CMK (cell line): ENCODE results near the gene IQCB1.
A peak's percentile ranks its signal among the peaks of the same experiment; 100 is the strongest.
"Not testable (repeated sequence)": the region's sequence is repeated elsewhere in the genome, so short reads cannot be mapped to it uniquely, and the experiment has no call there.

Experiments used
- DNase-seq: peaks from one replicate; pipeline ENCODE4 v3.0.0-alpha.2; 2010; ENCODE audit warnings: low read depth

Gene IQCB1

DNA sequence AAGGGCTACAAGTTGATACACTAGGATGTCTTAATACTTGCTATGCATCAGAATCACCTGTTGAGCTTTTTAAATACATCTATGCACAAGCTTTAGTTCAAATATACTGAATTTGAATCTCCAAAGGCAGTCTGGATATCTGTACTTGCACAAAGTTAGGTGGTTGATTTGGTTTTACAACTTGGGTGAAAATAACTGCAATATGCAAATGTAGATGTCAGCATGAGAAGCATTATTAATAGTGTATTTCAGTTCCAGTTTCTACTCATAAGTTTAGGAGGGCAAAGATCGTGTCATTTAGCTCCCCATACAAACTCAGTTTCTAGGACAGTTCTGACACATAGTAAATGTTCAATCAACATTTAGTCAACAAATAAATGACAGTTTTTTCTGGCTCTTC is 25.6 kb downstream of the IQCB1 start:
- DNase-seq: no peak

DNA sequence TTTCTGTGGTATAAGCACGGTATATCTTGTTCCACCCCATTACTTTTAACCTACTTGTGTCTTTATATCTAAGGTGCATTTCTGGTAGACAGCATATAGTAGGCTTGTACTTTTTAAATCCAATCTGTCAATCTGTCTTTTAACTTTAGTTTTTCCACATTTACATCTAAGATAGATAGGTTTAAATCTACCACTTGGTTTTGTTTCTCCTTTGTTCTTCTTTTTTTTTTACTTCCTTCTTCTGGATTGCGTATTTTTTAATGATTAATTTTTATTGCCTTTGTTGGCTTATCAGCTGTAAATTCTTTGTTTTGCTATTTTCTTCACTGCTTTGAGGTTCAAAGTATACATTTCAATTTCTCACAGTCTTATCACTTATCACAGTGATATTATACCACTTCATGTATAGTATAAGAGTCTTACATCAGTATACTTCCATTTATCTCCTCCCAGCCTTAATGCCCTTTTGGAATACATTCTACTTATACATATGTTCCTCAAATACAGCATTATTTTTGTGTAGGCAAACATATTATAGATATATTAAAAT is 31.0 kb downstream of the IQCB1 start:
- DNase-seq: no peak

DNA sequence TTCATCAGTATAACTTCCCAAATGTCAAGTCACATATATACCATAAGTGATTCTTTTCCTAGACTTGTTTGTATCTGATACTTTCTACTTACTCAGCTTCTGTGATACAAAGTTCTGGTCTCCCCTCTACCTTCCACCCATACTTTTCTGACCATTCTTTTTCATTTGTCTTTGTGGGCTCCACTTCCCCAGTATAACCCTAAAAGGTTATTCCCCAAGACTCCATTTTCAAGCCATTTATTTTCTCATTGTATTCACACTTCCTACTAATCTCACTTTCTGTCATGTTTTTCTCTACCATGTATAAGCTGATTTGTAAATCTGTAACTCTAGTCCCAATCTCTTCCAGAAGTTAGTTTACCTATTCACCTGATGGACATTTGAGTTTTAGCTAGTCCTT is 34.0 kb downstream of the IQCB1 start:
- DNase-seq: no peak

DNA sequence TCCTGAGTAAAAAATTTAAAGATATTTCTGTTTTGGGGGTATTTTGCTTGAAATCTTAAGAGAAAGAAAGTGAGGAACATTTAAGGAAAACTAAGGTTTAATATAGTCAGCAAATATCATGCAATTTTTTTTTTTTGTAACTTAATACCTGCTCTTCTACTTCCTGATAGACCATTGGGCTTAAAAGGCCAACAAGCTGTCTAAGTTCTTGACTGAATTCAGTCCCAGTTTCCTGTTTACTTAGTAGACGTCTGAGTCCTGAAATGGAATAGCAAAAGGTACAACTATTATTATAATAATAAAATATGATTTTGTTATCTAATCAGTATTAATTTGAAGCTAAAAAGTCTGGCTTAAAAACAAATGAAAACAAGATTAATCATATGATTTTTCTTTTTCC is 37.9 kb downstream of the IQCB1 start:
- no peak for DNase-seq

DNA sequence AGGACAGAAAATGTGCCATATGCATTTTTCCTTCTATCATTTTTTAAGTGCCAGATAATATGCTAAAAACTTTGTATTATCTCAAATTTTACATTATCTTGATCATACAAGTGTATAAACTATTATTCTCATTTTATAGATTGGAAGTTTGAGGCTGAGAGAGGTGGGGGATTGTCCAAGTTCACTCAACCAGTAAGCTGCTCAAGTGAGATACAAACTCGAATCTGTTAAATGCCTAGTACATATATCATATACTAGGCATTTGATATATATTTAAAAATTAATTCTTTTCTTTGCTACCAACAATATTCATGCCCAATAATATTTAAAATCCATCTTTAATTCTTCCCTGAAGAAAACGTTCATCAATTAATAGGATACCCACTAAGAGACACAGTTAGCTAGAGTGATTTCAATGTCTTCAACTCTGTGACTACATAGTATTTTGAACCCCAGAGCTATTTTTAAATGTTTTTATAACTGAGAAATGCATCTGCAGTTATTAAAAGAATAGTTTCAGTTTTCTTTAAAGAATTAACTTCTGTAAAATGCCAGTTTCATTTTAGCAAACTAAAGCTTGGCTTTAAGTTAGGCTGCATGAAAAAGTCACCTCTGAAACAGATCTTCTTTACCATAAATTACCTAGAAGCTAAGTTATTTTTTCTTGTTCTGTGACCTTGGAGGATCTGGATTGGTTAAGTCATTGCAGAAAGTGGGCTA is 40.4 kb downstream of the IQCB1 start:
- DNase-seq: no peak

GRCh38 chr3:121793078-121793477 is 41.8 kb downstream of the IQCB1 start:
- DNase-seq: no peak

DNA sequence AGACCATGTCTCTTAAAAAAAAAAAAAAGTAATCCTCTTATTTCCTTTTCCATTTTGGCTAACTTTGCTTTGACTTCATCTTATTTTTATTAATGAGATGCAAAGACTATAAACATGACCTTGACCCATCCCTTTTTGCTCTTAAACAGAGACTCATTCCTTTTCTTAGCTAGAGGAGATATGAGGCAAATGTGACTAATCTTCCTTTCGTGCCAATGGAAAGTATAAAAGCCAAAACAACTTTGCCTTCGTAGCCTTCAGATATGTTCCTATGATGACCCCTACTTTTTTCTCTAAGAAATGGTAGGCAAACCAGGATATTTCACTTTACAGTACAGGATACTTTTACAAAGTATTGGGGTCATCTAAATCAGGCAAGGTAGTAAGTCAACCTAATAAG is 48.4 kb downstream of the IQCB1 start:
- DNase-seq: no peak

- DNase-seq: not testable (repeated sequence)
Measured at GRCh38 chr3:121782784-121783183, 52.1 kb downstream of the IQCB1 start.

DNA sequence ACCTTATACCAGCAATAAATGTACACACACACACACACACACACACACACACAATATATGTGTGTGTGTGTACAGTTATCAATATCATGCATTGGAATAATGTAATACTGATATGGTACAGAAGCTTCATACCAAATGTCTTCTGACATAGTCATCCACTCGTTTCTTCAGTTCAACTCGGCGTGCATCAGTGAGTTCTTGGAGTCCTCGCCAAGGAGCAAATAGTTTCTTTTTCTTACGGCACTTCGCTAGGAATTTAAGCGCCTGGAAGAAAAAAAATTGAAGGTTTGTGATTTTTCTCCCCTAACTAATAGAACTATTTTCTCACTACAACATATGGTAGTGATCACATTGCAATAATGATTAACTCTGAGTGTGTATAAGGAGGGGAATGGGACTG is 53.2 kb downstream of the IQCB1 start:
- no peak for DNase-seq

DNA sequence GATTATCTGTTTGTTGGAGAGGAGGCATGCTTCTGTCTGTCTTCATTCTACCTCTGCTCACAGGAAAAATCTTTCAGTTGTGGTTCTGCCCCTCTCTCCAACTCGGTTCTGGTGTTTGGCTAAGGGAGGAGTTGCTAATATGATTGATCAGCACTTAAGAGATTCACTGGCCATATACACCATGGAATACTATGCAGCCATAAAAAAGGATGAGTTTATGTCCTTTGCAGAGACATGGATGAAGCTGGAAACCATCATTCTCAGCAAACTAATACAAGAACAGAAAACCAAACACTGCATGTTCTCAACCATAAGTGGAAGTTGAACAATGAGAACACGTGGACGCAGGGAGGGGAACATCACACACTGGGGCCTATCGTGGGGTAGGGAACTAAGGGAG is 59.8 kb downstream of the IQCB1 start:
- DNase-seq: not testable (repeated sequence)

- DNase-seq: no peak
Measured at GRCh38 chr3:121769246-121769645, 65.6 kb downstream of the IQCB1 start.

GRCh38 chr3:121768452-121768851 is 66.4 kb downstream of the IQCB1 start:
- DNase-seq: no peak

DNA sequence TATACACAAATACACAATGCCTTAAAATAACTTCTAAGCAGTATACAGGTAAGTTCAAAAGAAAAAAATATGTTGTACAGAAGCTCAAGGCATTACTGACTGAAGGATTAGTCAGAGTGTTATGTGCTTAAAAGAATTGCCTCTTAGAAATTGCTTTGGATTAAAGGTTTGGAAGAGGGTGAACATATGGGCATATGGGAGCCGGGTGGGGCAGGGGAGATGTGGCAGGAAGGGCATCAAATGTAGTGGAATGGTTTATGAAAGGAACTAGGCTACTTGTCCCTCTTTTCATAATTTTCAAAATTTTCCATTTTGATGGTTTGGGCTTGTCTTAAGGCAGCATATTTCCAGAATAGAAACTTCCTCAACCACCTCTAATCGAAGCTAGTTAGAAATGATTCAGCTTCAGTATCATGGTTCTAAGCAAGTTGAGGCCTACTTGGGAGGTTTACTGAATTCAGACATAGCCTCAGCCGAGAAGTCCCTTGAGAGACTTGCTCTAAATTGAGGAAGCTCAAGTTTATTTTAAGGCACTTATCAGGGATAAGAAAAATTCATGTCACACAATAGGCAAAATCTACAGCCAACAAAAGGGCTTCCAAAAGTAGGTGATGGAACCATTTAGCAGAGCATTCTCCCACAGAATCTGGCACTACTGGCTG is 75.2 kb downstream of the IQCB1 start:
- DNase-seq: no peak

- DNase-seq: no peak
Measured at GRCh38 chr3:121758727-121759450, 76.0 kb downstream of the IQCB1 start.

DNA sequence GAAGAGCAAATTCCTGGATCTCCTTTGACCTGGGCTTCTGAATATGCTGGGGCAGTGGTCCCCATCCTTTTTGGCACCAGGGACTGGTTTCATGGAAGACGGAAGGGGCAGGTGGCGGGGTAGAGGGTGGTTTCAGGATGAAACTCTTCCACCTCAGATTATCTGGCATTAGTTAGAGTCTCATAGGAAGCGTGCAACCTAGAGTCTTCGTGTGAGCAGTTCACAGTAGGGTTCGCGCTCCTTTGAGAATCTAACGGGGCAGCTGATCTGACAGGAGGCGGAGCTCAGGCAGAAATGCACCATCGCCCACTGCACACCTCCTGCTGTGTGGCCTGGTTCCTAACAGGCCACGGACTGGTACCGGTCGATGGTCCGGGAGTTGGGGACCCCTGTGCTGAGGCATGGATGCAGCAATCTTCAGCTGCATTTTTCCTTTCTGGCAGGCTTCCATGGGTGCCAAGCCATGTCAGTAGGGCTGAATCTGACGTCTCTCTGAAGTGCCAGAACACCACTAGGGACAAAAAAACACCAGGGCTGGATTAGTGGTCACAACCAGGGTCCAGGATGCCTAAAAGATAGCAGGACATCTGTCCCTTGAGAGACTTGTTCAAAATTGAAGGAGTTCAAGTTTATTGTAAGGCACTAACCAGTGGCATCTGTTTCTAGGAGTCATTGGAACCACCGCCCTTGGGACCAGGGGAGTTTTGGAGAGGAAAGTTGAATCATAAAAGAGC is 76.9 kb downstream of the IQCB1 start:
- no peak for DNase-seq

GRCh38 chr3:121757087-121757811 is 77.6 kb downstream of the IQCB1 start:
- peak; percentile 18 for DNase-seq

GRCh38 chr3:121752772-121753171 is 82.1 kb downstream of the IQCB1 start:
- DNase-seq: no peak

- no peak for DNase-seq
Measured at GRCh38 chr3:121752261-121752660, 82.6 kb downstream of the IQCB1 start.

GRCh38 chr3:121750087-121750415 is 84.8 kb downstream of the IQCB1 start:
- DNase-seq: no peak

DNA sequence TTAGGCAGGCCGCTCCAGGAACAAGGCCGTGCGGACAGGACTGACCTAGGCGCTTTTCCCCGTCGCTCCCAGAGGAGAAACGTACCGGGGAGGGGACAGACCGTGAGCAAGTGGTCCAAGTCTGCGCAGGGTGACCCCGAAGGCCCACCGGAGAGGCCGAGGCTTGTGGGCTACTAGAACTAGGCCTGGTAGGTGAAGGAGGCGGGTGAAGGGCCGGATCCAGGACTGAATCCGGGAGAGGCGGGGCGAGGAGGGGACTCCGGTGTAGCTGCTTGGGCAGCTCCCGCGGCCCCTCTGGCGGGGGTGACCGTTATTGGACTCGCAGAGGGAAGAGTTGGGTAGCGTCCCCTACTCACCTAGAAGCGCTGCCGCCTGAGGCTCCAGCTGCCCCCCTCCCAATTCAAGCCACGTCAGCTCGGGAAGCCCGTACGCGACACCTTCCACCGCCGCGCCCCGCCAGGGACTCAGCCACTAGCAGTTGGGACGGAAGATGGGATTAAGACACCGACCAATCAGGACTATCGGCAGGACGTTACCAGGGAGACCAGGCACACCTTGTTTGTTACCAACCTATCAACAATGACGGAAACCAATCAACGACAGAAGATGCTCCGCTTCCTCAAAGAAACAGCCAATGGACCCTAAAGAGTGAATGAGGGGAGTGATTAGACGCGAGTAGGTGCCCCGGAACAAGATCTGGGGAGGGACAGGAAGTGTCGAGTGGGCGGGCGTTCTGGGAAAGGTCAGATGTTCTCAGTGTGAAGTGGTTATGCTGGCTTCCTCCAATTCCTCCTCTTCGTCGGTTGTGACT is 85.4 kb downstream of the IQCB1 start, which contains the start of gene GOLGB1:
Gene GOLGB1, minus strand, starts transcription at position 466 of the 811 bp plus-strand sequence. CDS start 18,770 bp downstream, outside the sequence.
- peak; percentile 90 for DNase-seq
